Liver (tissue), 2 donors: Measurements from ENCODE around the gene TEDC1.

Experiments used
- CTCF ChIP-seq: fragments of 150-350 bp; IDR thresholded peaks from 2 replicates; pipeline ENCODE4 v1.5.1; 2017; ENCODE audit warnings: improper control_type of control experiment, low read depth, low read length; ENCODE audit not compliant: missing input control
- REST ChIP-seq: IDR thresholded peaks from 2 replicates; pipeline ENCODE4 v1.6.1; 2016; ENCODE audit warnings: antibody characterized with exemption, mild to moderate bottlenecking
- donor health status: healthy.

- TF ChIP-seq CTCF (no peak), REST (no peak)
Measured at GRCh38 chr14:105475269-105476096, 15.6 kb upstream of the TEDC1 start.
